NCI-H146 (cell line): ENCODE results near the gene PIGU.

ENCODE experiments used
- DNase-seq: peaks from one replicate; lab custom pipeline; 2025; lab: John Stamatoyannopoulos, UW

Gene PIGU

GRCh38 chr20:34578521-34578920, 98.4 kb downstream of the PIGU start:
- DNase-seq = no peak

GRCh38 chr20:34578025-34578424, 98.9 kb downstream of the PIGU start:
- no peak for DNase-seq

GRCh38 chr20:34577061-34577460, 99.8 kb downstream of the PIGU start:
- DNase-seq = no peak

- DNase-seq = no peak
Measured at GRCh38 chr20:34575756-34576155, 101.1 kb downstream of the PIGU start.

- no peak for DNase-seq
Measured at GRCh38 chr20:34575271-34575670, 101.6 kb downstream of the PIGU start.

GRCh38 chr20:34574861-34575260, 102.0 kb downstream of the PIGU start:
- no peak for DNase-seq

- no peak for DNase-seq
Measured at GRCh38 chr20:34574426-34574825, 102.5 kb downstream of the PIGU start.

GRCh38 chr20:34573541-34574300, 103.2 kb downstream of the PIGU start:
- no peak for DNase-seq

GRCh38 chr20:34571753-34572152, 105.1 kb downstream of the PIGU start:
- DNase-seq = no peak

GRCh38 chr20:34570859-34571306, 106.0 kb downstream of the PIGU start:
- DNase-seq = no peak

- DNase-seq = no peak
Measured at GRCh38 chr20:34569598-34569997, 107.3 kb downstream of the PIGU start.

- DNase-seq = no peak
Measured at GRCh38 chr20:34567892-34568865, 108.7 kb downstream of the PIGU start.

GRCh38 chr20:34566978-34567891, 109.7 kb downstream of the PIGU start:
- peak; percentile 28 for DNase-seq

GRCh38 chr20:34564833-34565232, 112.1 kb downstream of the PIGU start:
- DNase-seq = no peak

GRCh38 chr20:34562641-34563040, 114.3 kb downstream of the PIGU start:
- DNase-seq = peak; percentile 42

- no peak for DNase-seq
Measured at GRCh38 chr20:34561661-34562060, 115.2 kb downstream of the PIGU start.

- DNase-seq = no peak
Measured at GRCh38 chr20:34560614-34561013, 116.3 kb downstream of the PIGU start.

- no peak for DNase-seq
Measured at GRCh38 chr20:34560141-34560523, 116.8 kb downstream of the PIGU start.

GRCh38 chr20:34559311-34560140, 117.4 kb downstream of the PIGU start:
- DNase-seq = no peak

- peak; percentile 81 for DNase-seq
Measured at GRCh38 chr20:34558320-34559218, 118.3 kb downstream of the PIGU start, which contains the start of gene MAP1LC3A. Gene MAP1LC3A, plus strand, starts transcription at chr20:34558718. Its CDS starts 151 bp downstream, at chr20:34558869.
